Mammary epithelial cell (primary cell): ENCODE measurements around the gene BTBD1.
A peak's percentile ranks its signal among the peaks of the same experiment; 100 is the strongest.

Experiments
- EZH2 ChIP-seq: IDR thresholded peaks from 2 replicates; pipeline ENCODE4 v1.6.1; 2012; ENCODE audit warnings: low read length, inconsistent platforms, borderline replicate concordance
- TF ChIP-seq, protein P1 (sequence below), 2 donors: IDR thresholded peaks in 1 of 2; conservative IDR thresholded peaks in 1 of 2; 2 replicates each; pipeline ENCODE4 v1.5.1; 2011 to 2012; ENCODE audit warnings: inconsistent platforms in 2 of 2, low read length in 2 of 2, mild to moderate bottlenecking in 2 of 2, control low read depth in 1 of 2, low read depth in 1 of 2; ENCODE audit not compliant: insufficient read depth in 1 of 2; ENCODE audit errors: extremely low read depth in 1 of 2

DNA sequence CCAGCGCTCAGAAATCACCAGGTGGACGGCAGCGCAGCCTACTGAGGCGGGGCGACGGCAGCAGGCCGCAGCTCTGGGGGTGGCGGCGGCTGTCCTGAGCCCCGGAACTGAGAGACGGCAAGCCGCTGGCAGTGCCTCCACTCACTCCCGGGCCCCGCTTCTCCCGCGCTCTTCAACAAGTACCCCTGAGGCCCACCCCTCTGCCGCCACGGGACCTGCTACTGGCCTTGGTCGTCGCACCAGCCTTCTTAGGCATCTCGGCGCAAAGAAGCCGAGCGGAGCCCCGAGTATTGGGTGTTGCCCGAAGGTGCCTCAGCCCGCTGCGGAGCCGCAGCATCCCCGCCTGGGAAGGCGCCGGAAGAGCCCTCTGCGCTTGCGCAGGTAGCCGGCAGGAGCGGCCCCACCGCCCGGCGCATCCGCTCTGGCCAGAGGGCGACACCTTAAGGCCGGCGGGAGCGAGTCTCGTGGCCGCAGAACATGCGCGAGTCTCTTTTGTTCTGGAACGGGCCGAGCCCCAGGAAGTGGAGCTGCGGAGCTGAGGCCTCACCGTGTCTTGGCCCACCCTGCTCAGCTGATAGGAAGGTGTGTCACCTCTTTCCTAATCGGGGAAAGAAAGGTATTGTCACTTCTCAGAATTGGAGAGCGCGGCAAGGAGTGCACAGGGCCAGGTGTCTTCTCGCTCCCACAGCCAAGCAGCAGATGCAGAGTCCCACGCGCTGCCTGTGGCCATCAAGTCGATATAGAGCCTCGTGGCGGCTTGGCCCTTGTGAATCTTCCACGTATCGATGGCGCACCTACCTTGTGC is 55.6 kb downstream of the BTBD1 start, which contains the start of gene C15orf40:
- TF ChIP-seq, protein P1, sequence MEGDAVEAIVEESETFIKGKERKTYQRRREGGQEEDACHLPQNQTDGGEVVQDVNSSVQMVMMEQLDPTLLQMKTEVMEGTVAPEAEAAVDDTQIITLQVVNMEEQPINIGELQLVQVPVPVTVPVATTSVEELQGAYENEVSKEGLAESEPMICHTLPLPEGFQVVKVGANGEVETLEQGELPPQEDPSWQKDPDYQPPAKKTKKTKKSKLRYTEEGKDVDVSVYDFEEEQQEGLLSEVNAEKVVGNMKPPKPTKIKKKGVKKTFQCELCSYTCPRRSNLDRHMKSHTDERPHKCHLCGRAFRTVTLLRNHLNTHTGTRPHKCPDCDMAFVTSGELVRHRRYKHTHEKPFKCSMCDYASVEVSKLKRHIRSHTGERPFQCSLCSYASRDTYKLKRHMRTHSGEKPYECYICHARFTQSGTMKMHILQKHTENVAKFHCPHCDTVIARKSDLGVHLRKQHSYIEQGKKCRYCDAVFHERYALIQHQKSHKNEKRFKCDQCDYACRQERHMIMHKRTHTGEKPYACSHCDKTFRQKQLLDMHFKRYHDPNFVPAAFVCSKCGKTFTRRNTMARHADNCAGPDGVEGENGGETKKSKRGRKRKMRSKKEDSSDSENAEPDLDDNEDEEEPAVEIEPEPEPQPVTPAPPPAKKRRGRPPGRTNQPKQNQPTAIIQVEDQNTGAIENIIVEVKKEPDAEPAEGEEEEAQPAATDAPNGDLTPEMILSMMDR (conservative IDR thresholded peaks at IDR 0.05 in 1 of 2, IDR thresholded peaks at IDR 0.05 in 1 of 2; ENCODE audit: extremely low read depth in 1 of 2, insufficient read depth in 1 of 2, low read depth in 1 of 2, low read length in 2 of 2): peak; percentile 31 to 75
- no peak for TF ChIP-seq EZH2
